Tibial nerve (tissue), 4 donors: Measurements from ENCODE around the gene FAM47E. TPM values are rescaled to one million over a fixed set of nuclear protein-coding genes. Genes with fewer than 3 reads are reported as not detected.

Experiments
- DNase-seq, 2 donors: peaks; one replicate each; pipeline ENCODE4 v3.0.0-alpha.2; 2019; ENCODE audit warnings: low spot score in 2 of 2
- H3K27ac ChIP-seq, 4 donors: fragments of 200-600 bp; sonication (generic) in 3 of 4; one replicate each; pipeline ENCODE4 v1.5.1; 2017 to 2019; ENCODE audit warnings: mild to moderate bottlenecking in 1 of 4
- H3K27me3 ChIP-seq, 2 donors: fragments of 200-600 bp; sonication (generic) in 1 of 2; one replicate each; pipeline versions ENCODE4 v1.5.1 to v1.6.0; 2017 to 2019
- H3K36me3 ChIP-seq, 3 donors: fragments of 200-600 bp; sonication (generic); one replicate each; pipeline ENCODE4 v1.5.1; 2018 to 2019
- H3K4me1 ChIP-seq, 4 donors: fragments of 200-600 bp; sonication (generic) in 3 of 4; one replicate each; pipeline ENCODE4 v1.5.1; 2017 to 2019
- H3K4me3 ChIP-seq, 4 donors: fragments of 200-600 bp; sonication (generic) in 3 of 4; one replicate each; pipeline ENCODE4 v1.5.1; 2017 to 2019; ENCODE audit warnings: mild to moderate bottlenecking in 1 of 4, moderate library complexity in 1 of 4
- H3K9me3 ChIP-seq, 4 donors: fragments of 200-600 bp; sonication (generic) in 3 of 4; one replicate each; pipeline ENCODE4 v1.5.1; 2017 to 2019
- CTCF ChIP-seq, 5 experiments: fragments of 200-600 bp in 3 of 5; fragments of 450-650 bp in 2 of 5; sonication (generic) in 3 of 5; IDR thresholded peaks; one replicate each; pipeline ENCODE4 v1.5.1; 2016 to 2019; ENCODE audit warnings: antibody characterized with exemption in 5 of 5, mild to moderate bottlenecking in 3 of 5, moderate library complexity in 2 of 5
- EP300 ChIP-seq, 2 donors: sonication (generic); formaldehyde crosslinking; IDR thresholded peaks; one replicate each; pipeline ENCODE4 v1.6.1; 2017; ENCODE audit warnings: antibody characterized with exemption in 2 of 2, mild to moderate bottlenecking in 1 of 2
- POLR2A ChIP-seq, 2 donors: fragments of 450-650 bp; IDR thresholded peaks; one replicate each; pipeline ENCODE4 v1.6.1; 2017; ENCODE audit warnings: antibody characterized with exemption in 2 of 2, mild to moderate bottlenecking in 2 of 2, moderate library complexity in 2 of 2
- WGBS, 2 donors: methylation state at CpG; one replicate each; pipeline ENCODE4 v1.1.5; 2018; 5-methylcytosine and 5-hydroxymethylcytosine counted together
- total RNA-seq, 4 donors: library from RNA; depleted of rRNA; stranded (reverse); fragments of >200 nt; gene quantifications; one replicate each; pipeline ENCODE4 v1.1.0, GENCODE V29; 2016

FAM47E gene
- 1 to 10 TPM in 3 of 4 donors, under 1 TPM in 1; 0.30 to 4.6 (median 1.5) TPM for total RNA-seq

- Histone ChIP-seq H3K4me3 (peak within 1 kb of the TSS; percentile 44 to 68 (median 52)), H3K27me3 (peaks cover 0 to 13% of the 10 kb centered on the region in 2 donors), H3K27ac (peak within 1 kb of the TSS in 1 of 4 donors; percentile 61), H3K36me3 (no peaks in the 10 kb centered on the region), H3K9me3 (no peaks in the 10 kb centered on the region), H3K4me1 (peaks cover 0 to 18% (median 2%) of the 10 kb centered on the region in 4 donors)
- TF ChIP-seq EP300 (IDR thresholded peaks at IDR 0.05): no peak
- no peak for TF ChIP-seq POLR2A (IDR thresholded peaks at IDR 0.05)
- peak in 3 of 5 experiments; percentile 20 to 39 (median 35) for TF ChIP-seq CTCF (IDR thresholded peaks at IDR 0.05)
- DNase-seq: peak in 1 of 2 donors; percentile 9
- WGBS, 2 donors: 6 to 13% methylated on average over 32 to 38 of the region's 68 CpGs
Observed at GRCh38 chr4:76251441-76252270, at the start of gene FAM47E. Gene FAM47E (plus strand): TSS chr4:76251721. CDS start chr4:76251747, 26 bp downstream.

GRCh38 chr4:76203541-76203940 is 48.0 kb upstream of the FAM47E start:
- Histone ChIP-seq H3K27ac (peak overlapping the region in 1 of 4 donors; percentile 30), H3K9me3 (no peaks in the 10 kb centered on the region), H3K4me3 (no peak overlapping the region), H3K36me3 (no peaks in the 10 kb centered on the region), H3K4me1 (peaks cover 5 to 84% (median 66%) of the 10 kb centered on the region in 4 donors), H3K27me3 (no peaks in the 10 kb centered on the region)
- DNase-seq: no peak
- 73 to 79% methylated on average over 4 of the region's 4 CpGs for whole genome bisulfite sequencing, 2 donors
- no peak for TF ChIP-seq CTCF (IDR thresholded peaks at IDR 0.05)
- no peak for TF ChIP-seq POLR2A (IDR thresholded peaks at IDR 0.05)
- TF ChIP-seq EP300 (IDR thresholded peaks at IDR 0.05): no peak

- Histone ChIP-seq H3K4me1 (peaks cover 0 to 84% (median 67%) of the 10 kb centered on the region in 4 donors), H3K27ac (peak overlapping the region in 2 of 4 donors; percentile 34 to 94), H3K27me3 (no peaks in the 10 kb centered on the region), H3K36me3 (no peaks in the 10 kb centered on the region), H3K4me3 (no peak overlapping the region), H3K9me3 (no peaks in the 10 kb centered on the region)
- DNase-seq: no peak
- WGBS, 2 donors: 100% methylated on average over 1 of the region's 1 CpG
- TF ChIP-seq CTCF (IDR thresholded peaks at IDR 0.05) (no peak), POLR2A (IDR thresholded peaks at IDR 0.05) (no peak), EP300 (IDR thresholded peaks at IDR 0.05) (no peak)
Observed at GRCh38 chr4:76204936-76205335, 46.6 kb upstream of the FAM47E start.

- no peak for DNase-seq
- Histone ChIP-seq H3K36me3 (no peaks in the 10 kb centered on the region), H3K27ac (peak overlapping the region in 3 of 4 donors; percentile 48 to 97 (median 94)), H3K9me3 (no peaks in the 10 kb centered on the region), H3K4me3 (no peak overlapping the region), H3K4me1 (peaks cover 0 to 84% (median 67%) of the 10 kb centered on the region in 4 donors), H3K27me3 (no peaks in the 10 kb centered on the region)
- TF ChIP-seq POLR2A (IDR thresholded peaks at IDR 0.05) (no peak), EP300 (IDR thresholded peaks at IDR 0.05) (no peak), CTCF (IDR thresholded peaks at IDR 0.05) (no peak)
Observed at GRCh38 chr4:76205476-76205875, 46.0 kb upstream of the FAM47E start.
